Smooth muscle cell (in vitro differentiated cells): Measurements from ENCODE around the gene BRMS1. TPM values are rescaled to one million over a fixed set of nuclear protein-coding genes. Genes with fewer than 3 reads are reported as not detected.

Experiments
- DNase-seq: peaks from one replicate; lab custom pipeline; 2025; ENCODE audit not compliant: unreplicated experiment; lab: John Stamatoyannopoulos, UW
- H2AFZ ChIP-seq: fragments of 200-600 bp; sonication (generic); 2 replicates; pipeline ENCODE4 v1.6.0; 2016; ENCODE audit warnings: antibody characterized with exemption, low read depth, mild to moderate bottlenecking
- H3F3A ChIP-seq: fragments of 200-600 bp; sonication (generic); 2 replicates; pipeline ENCODE4 v1.6.0; 2017; ENCODE audit warnings: antibody characterized with exemption, low read depth
- H3K27ac ChIP-seq: fragments of 200-600 bp; sonication (generic); 2 replicates; pipeline ENCODE4 v1.5.1; 2016; ENCODE audit warnings: low read depth, mild to moderate bottlenecking
- H3K27me3 ChIP-seq: fragments of 200-600 bp; sonication (generic); 2 replicates; pipeline ENCODE4 v1.6.1; 2016; ENCODE audit warnings: low read depth, mild to moderate bottlenecking
- H3K36me3 ChIP-seq: fragments of 200-600 bp; sonication (generic); 2 replicates; pipeline ENCODE4 v1.5.1; 2016; ENCODE audit warnings: low read depth
- H3K4me1 ChIP-seq: fragments of 200-600 bp; sonication (generic); 2 replicates; pipeline ENCODE4 v1.5.1; 2016; ENCODE audit warnings: low read depth
- H3K4me2 ChIP-seq: fragments of 200-600 bp; sonication (generic); 2 replicates; pipeline ENCODE4 v1.6.0; 2016; ENCODE audit warnings: mild to moderate bottlenecking
- H3K4me3 ChIP-seq: fragments of 200-600 bp; sonication (generic); 2 replicates; pipeline ENCODE4 v1.5.1; 2016; ENCODE audit warnings: mild to moderate bottlenecking
- H3K79me2 ChIP-seq: fragments of 200-600 bp; sonication (generic); 2 replicates; pipeline ENCODE4 v1.6.0; 2016; ENCODE audit warnings: low read depth, mild to moderate bottlenecking
- H3K9ac ChIP-seq: fragments of 200-600 bp; sonication (generic); 2 replicates; pipeline ENCODE4 v1.6.0; 2016; ENCODE audit warnings: low read depth
- H3K9me3 ChIP-seq: fragments of 200-600 bp; sonication (generic); replicated peaks from 2 replicates; pipeline ENCODE4 v1.5.1; 2016; ENCODE audit warnings: low read depth
- H4K20me1 ChIP-seq: fragments of 200-600 bp; sonication (generic); 2 replicates; pipeline ENCODE4 v1.6.0; 2016; ENCODE audit warnings: low read depth
- CTCF ChIP-seq: fragments of 200-600 bp; sonication (generic); IDR thresholded peaks from 2 replicates; pipeline ENCODE4 v1.5.1; 2017; ENCODE audit warnings: borderline replicate concordance, mild to moderate bottlenecking, antibody characterized with exemption; ENCODE audit not compliant: insufficient read depth, poor library complexity, severe bottlenecking
- WGBS: methylation state at CpG from one replicate; pipeline ENCODE4 v1.1.7; 2016; ENCODE audit warnings: low lambda C conversion rate; 5-methylcytosine and 5-hydroxymethylcytosine counted together
- polyA plus RNA-seq: library from polyadenylated mRNA; unstranded; fragments of >200 nt; fragmentation: Nextera tagmentation; extraction: Ambion mirVana; gene quantifications from 2 replicates; pipeline ENCODE4 v1.2.1, GENCODE V29; 2016
- total RNA-seq: library from RNA; depleted of rRNA; stranded (reverse); fragments of >200 nt; gene quantifications from 2 replicates; pipeline ENCODE4 v1.2.3, GENCODE V29; 2014

Gene BRMS1
- total and polyA plus RNA-seq, 2 experiments from 2014 or later = 23.8 to 44.2 TPM

- no peaks in the 10 kb centered on the region for H3F3A ChIP-seq
- peak within 1 kb of the TSS; percentile 69 for H3K9ac ChIP-seq
- peaks cover 28% of the 10 kb centered on the region for H3K4me1 ChIP-seq
- peak within 1 kb of the TSS; percentile 89 for H3K4me2 ChIP-seq
- H3K79me2 ChIP-seq = peaks cover 26% of the 10 kb centered on the region
- no peaks in the 10 kb centered on the region for H3K36me3 ChIP-seq
- H3K27ac ChIP-seq = peak within 1 kb of the TSS; percentile 52
- H2AFZ ChIP-seq = peak within 1 kb of the TSS; percentile 73
- TF ChIP-seq CTCF = no peak
- H3K27me3 ChIP-seq = no peaks in the 10 kb centered on the region
- no peaks in the 10 kb centered on the region for H4K20me1 ChIP-seq
- under 1% methylated on average over 60 of the region's 101 CpGs for WGBS
- H3K9me3 ChIP-seq = no peaks in the 10 kb centered on the region
- no peak for DNase-seq
- H3K4me3 ChIP-seq = peak within 1 kb of the TSS; percentile 85
These were observed 2.7 kb upstream of the BRMS1 start, which contains the start of gene B4GAT1 for GRCh38 chr11:66347425-66348276. Gene B4GAT1 (minus strand): TSS chr11:66347629. CDS start chr11:66347545, 84 bp downstream.

GRCh38 chr11:66346476-66347424, 1.8 kb upstream of the BRMS1 start:
- Histone ChIP-seq H3K4me1 (peaks cover 28% of the 10 kb centered on the region), H4K20me1 (no peaks in the 10 kb centered on the region), H3K79me2 (peaks cover 31% of the 10 kb centered on the region), H3K9ac (peak overlapping the region; percentile 69), H3K27me3 (no peaks in the 10 kb centered on the region), H3K4me3 (peak overlapping the region; percentile 85), H3K9me3 (no peaks in the 10 kb centered on the region), H2AFZ (peak overlapping the region; percentile 70), H3K27ac (no peak overlapping the region), H3K4me2 (peak overlapping the region; percentile 89), H3F3A (no peaks in the 10 kb centered on the region), H3K36me3 (no peaks in the 10 kb centered on the region)
- no peak for TF ChIP-seq CTCF
- WGBS = 43% methylated on average over 59 of the region's 68 CpGs
- DNase-seq = no peak

GRCh38 chr11:66345316-66345649, 379 bp upstream of the BRMS1 start:
- H3K4me2 ChIP-seq = peak overlapping the region; percentile 91
- H3K27ac ChIP-seq = peak overlapping the region; percentile 88
- H3K4me1 ChIP-seq = peaks cover 28% of the 10 kb centered on the region

More at GRCh38 chr11:66345316-66345649, 379 bp upstream of the BRMS1 start:
- H3K9ac ChIP-seq = peak overlapping the region; percentile 95
- H3K79me2 ChIP-seq = peaks cover 31% of the 10 kb centered on the region
- no peaks in the 10 kb centered on the region for H3K36me3 ChIP-seq
- DNase-seq = no peak
- H3K4me3 ChIP-seq = peak overlapping the region; percentile 95
- H2AFZ ChIP-seq = peak overlapping the region; percentile 89
- H3K9me3 ChIP-seq = no peaks in the 10 kb centered on the region
- no peaks in the 10 kb centered on the region for H3F3A ChIP-seq
- 13% methylated on average over 7 of the region's 7 CpGs for WGBS
- no peak for TF ChIP-seq CTCF
- H4K20me1 ChIP-seq = no peaks in the 10 kb centered on the region
- no peaks in the 10 kb centered on the region for H3K27me3 ChIP-seq
